Trophoblast cell (in vitro differentiated cells and primary cell): ENCODE results near the gene SLC9A6.
"Not testable (repeated sequence)": the region's sequence is repeated elsewhere in the genome, so short reads cannot be mapped to it uniquely, and the experiment has no call there.

ENCODE experiments used
- DNase-seq, 2 donors: peaks; one replicate each; pipeline ENCODE4 v3.0.0-alpha.2; 2016
- H2AFZ ChIP-seq: 2 replicates; pipeline ENCODE4 v1.6.1; 2013; ENCODE audit warnings: low read length, moderate library complexity, mild to moderate bottlenecking; ENCODE audit not compliant: insufficient read depth, poor library complexity
- H2AK5ac ChIP-seq: 2 replicates; pipeline ENCODE4 v1.6.1; 2013; ENCODE audit warnings: mild to moderate bottlenecking, low read length
- H2BK120ac ChIP-seq: 2 replicates; pipeline ENCODE4 v1.6.1; 2013; ENCODE audit warnings: low read length, mild to moderate bottlenecking, moderate library complexity; ENCODE audit not compliant: insufficient read depth, poor library complexity
- H2BK12ac ChIP-seq: 2 replicates; pipeline ENCODE4 v1.6.1; 2013; ENCODE audit warnings: mild to moderate bottlenecking, low read length, moderate library complexity
- H2BK5ac ChIP-seq: 2 replicates; pipeline ENCODE4 v1.6.1; 2013; ENCODE audit warnings: low read length, low read depth, moderate library complexity, mild to moderate bottlenecking; ENCODE audit not compliant: poor library complexity
- H3K14ac ChIP-seq: 2 replicates; pipeline ENCODE4 v1.6.1; 2013; ENCODE audit warnings: mild to moderate bottlenecking, low read length
- H3K18ac ChIP-seq: 2 replicates; pipeline ENCODE4 v1.6.1; 2013; ENCODE audit warnings: mild to moderate bottlenecking, low read length
- H3K23ac ChIP-seq: 2 replicates; pipeline ENCODE4 v1.6.1; 2013; ENCODE audit warnings: low read length
- H3K27ac ChIP-seq: 2 replicates; pipeline ENCODE4 v1.5.1; 2013; ENCODE audit warnings: low read depth, mild to moderate bottlenecking, inconsistent platforms, low read length, moderate library complexity
- H3K27me3 ChIP-seq: 2 replicates; pipeline ENCODE4 v1.6.1; 2013; ENCODE audit warnings: inconsistent platforms, mild to moderate bottlenecking, low read length, moderate library complexity; ENCODE audit not compliant: insufficient read depth
- H3K36me3 ChIP-seq, 2 experiments: 1 replicate in 1 of 2; 2 replicates in 1 of 2; pipeline ENCODE4 v1.6.1; 2013; ENCODE audit warnings: low read length in 2 of 2, mild to moderate bottlenecking in 2 of 2, moderate library complexity in 1 of 2; ENCODE audit not compliant: insufficient read depth in 2 of 2, control insufficient read depth in 1 of 2
- H3K4ac ChIP-seq: 2 replicates; pipeline ENCODE4 v1.6.1; 2013; ENCODE audit warnings: low read depth, mild to moderate bottlenecking, low read length, moderate library complexity
- H3K4me1 ChIP-seq, 2 experiments: 1 replicate in 1 of 2; 2 replicates in 1 of 2; pipeline ENCODE4 v1.6.1; 2013; ENCODE audit warnings: low read length in 2 of 2, mild to moderate bottlenecking in 2 of 2, moderate library complexity in 1 of 2; ENCODE audit not compliant: insufficient read depth in 2 of 2, control insufficient read depth in 1 of 2
- H3K4me2 ChIP-seq: 2 replicates; pipeline ENCODE4 v1.6.1; 2013; ENCODE audit warnings: inconsistent platforms, mild to moderate bottlenecking, low read length, moderate library complexity
- H3K4me3 ChIP-seq: 2 replicates; pipeline ENCODE4 v1.5.1; 2013; ENCODE audit warnings: mild to moderate bottlenecking, low read depth, low read length, inconsistent platforms
- H3K79me1 ChIP-seq: one replicate; pipeline ENCODE4 v1.6.1; 2013; ENCODE audit warnings: low read length
- H3K79me2 ChIP-seq: 2 replicates; pipeline ENCODE4 v1.6.1; 2013; ENCODE audit warnings: low read length, mild to moderate bottlenecking; ENCODE audit not compliant: control insufficient read depth, insufficient read depth, poor library complexity
- H3K9ac ChIP-seq: 2 replicates; pipeline ENCODE4 v1.6.1; 2013; ENCODE audit warnings: mild to moderate bottlenecking, low read length
- H3K9me3 ChIP-seq: 2 replicates; pipeline ENCODE4 v1.6.1; 2013; ENCODE audit warnings: low read depth, mild to moderate bottlenecking, control low read depth, inconsistent platforms, low read length; ENCODE audit not compliant: insufficient read depth
- H4K12ac ChIP-seq: 2 replicates; pipeline ENCODE4 v1.6.1; 2013; ENCODE audit warnings: low read depth, mild to moderate bottlenecking, low read length, moderate library complexity
- H4K8ac ChIP-seq: 2 replicates; pipeline ENCODE4 v1.6.1; 2013; ENCODE audit warnings: low read depth, mild to moderate bottlenecking, low read length, moderate library complexity
- H4K91ac ChIP-seq: one replicate; pipeline ENCODE4 v1.6.1; 2013; ENCODE audit warnings: low read depth, mild to moderate bottlenecking, low read length, moderate library complexity
- WGBS: extraction: QIAGEN DNeasy Blood & Tissue Kit; methylation state at CpG from one replicate; pipeline ENCODE4 v1.1.7; 2013; ENCODE audit warnings: missing lambda C conversion rate; ENCODE audit not compliant: insufficient read length, insufficient coverage; ENCODE audit errors: extremely low coverage; 5-methylcytosine and 5-hydroxymethylcytosine counted together

Gene SLC9A6

DNA sequence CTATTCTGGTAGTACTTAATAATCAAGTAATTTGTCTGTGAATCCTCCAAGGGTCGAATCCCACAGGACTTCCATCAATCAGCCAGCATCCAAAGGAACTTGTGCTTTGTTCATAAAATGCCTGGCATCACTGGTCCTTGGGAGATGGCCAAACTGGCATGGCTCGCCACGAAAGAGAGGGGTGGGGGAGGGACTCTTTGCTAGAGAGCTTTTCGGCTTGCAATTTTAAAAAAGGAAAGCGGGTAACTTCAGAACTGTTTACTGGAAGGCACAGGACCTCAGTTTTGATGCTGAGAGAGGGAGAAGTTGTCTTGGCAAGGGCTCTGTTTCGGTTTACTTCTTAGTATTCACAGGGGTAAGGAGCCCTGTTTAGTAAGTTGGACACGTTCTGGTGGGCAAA, 82.7 kb downstream of the SLC9A6 start:
- no peak overlapping the region for H3K27ac ChIP-seq
- H2BK12ac ChIP-seq = no peak overlapping the region
- no peak overlapping the region for H4K12ac ChIP-seq
- no peaks in the 10 kb centered on the region for H3K79me1 ChIP-seq
- DNase-seq = no peak
- H3K9ac ChIP-seq = no peak overlapping the region
- WGBS = no CpG with 5 or more reads among the region's 7 CpGs
- H3K4ac ChIP-seq = no peak overlapping the region
- H2BK120ac ChIP-seq = no peak overlapping the region
- H3K14ac ChIP-seq = no peak overlapping the region
- H4K8ac ChIP-seq = no peak overlapping the region
- no peak overlapping the region for H3K23ac ChIP-seq
- no peak overlapping the region for H3K18ac ChIP-seq
- H3K4me3 ChIP-seq = no peak overlapping the region
- H3K4me2 ChIP-seq = no peak overlapping the region
- no peaks in the 10 kb centered on the region for H3K4me1 ChIP-seq
- H4K91ac ChIP-seq = no peak overlapping the region
- no peak overlapping the region for H2AK5ac ChIP-seq
- no peak overlapping the region for H2BK5ac ChIP-seq
- no peak overlapping the region for H2AFZ ChIP-seq
- H3K36me3 ChIP-seq = no peaks in the 10 kb centered on the region
- H3K27me3 ChIP-seq = no peaks in the 10 kb centered on the region
- H3K9me3 ChIP-seq = no peaks in the 10 kb centered on the region
- no peaks in the 10 kb centered on the region for H3K79me2 ChIP-seq

DNA sequence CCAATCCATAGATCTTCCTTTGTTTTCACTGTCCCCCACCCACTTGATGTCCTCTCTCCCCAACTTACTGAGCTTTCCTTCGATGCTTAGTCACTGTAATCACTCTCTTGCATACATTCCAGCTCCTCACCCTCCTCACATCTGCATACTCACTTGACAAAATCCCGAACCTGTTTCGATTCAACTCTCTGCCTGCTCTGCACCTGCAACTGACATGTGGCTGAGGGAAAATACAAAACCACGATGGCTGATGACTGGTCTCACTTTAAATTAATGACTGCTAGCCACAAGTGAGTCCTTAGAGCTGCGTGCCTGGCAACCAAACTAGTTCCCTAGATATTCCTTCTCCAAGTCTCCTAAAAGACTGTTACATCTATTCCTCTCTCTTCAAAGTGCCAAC, 91.7 kb downstream of the SLC9A6 start:
- H2AK5ac ChIP-seq = no peak overlapping the region
- no peak overlapping the region for H2AFZ ChIP-seq
- H2BK5ac ChIP-seq = no peak overlapping the region
- no peak overlapping the region for H3K4me3 ChIP-seq
- H4K12ac ChIP-seq = no peak overlapping the region
- H2BK12ac ChIP-seq = no peak overlapping the region
- H3K23ac ChIP-seq = no peak overlapping the region
- H3K79me2 ChIP-seq = no peaks in the 10 kb centered on the region
- H3K4me1 ChIP-seq = no peaks in the 10 kb centered on the region
- H3K27ac ChIP-seq = no peak overlapping the region
- H3K9me3 ChIP-seq = no peaks in the 10 kb centered on the region
- no peak overlapping the region for H4K8ac ChIP-seq
- H3K79me1 ChIP-seq = no peaks in the 10 kb centered on the region
- no peaks in the 10 kb centered on the region for H3K27me3 ChIP-seq
- H4K91ac ChIP-seq = no peak overlapping the region
- DNase-seq = no peak
- H3K14ac ChIP-seq = no peak overlapping the region
- H3K4me2 ChIP-seq = no peak overlapping the region
- no peak overlapping the region for H2BK120ac ChIP-seq
- H3K4ac ChIP-seq = no peak overlapping the region
- no peaks in the 10 kb centered on the region for H3K36me3 ChIP-seq
- no CpG with 5 or more reads among the region's 5 CpGs for WGBS
- no peak overlapping the region for H3K18ac ChIP-seq
- no peak overlapping the region for H3K9ac ChIP-seq

DNA sequence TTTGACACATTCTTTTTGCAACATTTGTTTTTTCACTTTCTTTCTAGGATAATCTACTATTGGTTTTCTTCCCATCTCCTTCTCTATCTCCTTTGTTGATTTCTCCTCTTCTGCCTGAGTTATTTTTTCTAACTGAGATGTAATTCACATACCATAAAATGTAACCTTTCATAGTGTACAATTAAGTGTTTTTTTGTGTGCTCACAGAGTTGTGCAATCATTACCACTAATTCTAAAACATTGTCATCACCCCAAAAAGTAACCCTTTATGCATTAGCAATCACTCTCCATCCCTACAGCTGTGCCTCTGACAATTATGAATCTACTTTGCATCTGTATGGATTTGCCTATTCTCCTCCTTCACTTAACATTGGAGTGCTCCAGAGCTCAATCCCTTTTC, 95.5 kb downstream of the SLC9A6 start:
- H3K18ac ChIP-seq = no peak overlapping the region
- H3K27me3 ChIP-seq = no peaks in the 10 kb centered on the region
- H3K23ac ChIP-seq = no peak overlapping the region
- H3K4ac ChIP-seq = no peak overlapping the region
- no peak for DNase-seq
- no peak overlapping the region for H2AFZ ChIP-seq
- H3K9ac ChIP-seq = no peak overlapping the region
- no peaks in the 10 kb centered on the region for H3K79me1 ChIP-seq
- no peak overlapping the region for H4K12ac ChIP-seq
- H2BK120ac ChIP-seq = no peak overlapping the region
- H4K91ac ChIP-seq = no peak overlapping the region
- H3K9me3 ChIP-seq = no peaks in the 10 kb centered on the region
- H3K4me2 ChIP-seq = no peak overlapping the region
- no peak overlapping the region for H3K14ac ChIP-seq
- no peak overlapping the region for H3K4me3 ChIP-seq
- no peaks in the 10 kb centered on the region for H3K79me2 ChIP-seq
- H3K36me3 ChIP-seq = no peaks in the 10 kb centered on the region
- no peak overlapping the region for H3K27ac ChIP-seq
- H3K4me1 ChIP-seq = no peaks in the 10 kb centered on the region
- H2BK5ac ChIP-seq = no peak overlapping the region
- H4K8ac ChIP-seq = no peak overlapping the region
- no peak overlapping the region for H2BK12ac ChIP-seq
- H2AK5ac ChIP-seq = no peak overlapping the region

DNA sequence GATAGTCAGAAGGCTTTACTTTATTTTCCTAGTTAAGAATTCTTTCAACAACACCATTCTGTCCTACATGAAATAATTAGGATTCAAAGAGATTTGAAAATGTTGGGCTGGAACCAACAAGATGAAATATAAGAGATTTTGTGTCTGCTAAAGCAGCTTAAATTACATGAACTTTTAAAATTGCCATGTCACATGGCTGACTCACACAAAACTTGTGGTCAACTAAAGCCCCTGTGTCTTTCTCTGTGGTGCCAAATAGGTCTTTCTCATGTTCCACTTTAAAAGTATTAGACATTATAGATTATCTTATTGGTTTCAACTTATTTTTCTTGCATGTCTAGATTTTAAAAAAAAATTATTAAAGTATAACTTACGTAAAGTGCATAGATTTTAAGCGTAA, 101.3 kb downstream of the SLC9A6 start:
- no CpG with 5 or more reads among the region's 2 CpGs for WGBS

DNA sequence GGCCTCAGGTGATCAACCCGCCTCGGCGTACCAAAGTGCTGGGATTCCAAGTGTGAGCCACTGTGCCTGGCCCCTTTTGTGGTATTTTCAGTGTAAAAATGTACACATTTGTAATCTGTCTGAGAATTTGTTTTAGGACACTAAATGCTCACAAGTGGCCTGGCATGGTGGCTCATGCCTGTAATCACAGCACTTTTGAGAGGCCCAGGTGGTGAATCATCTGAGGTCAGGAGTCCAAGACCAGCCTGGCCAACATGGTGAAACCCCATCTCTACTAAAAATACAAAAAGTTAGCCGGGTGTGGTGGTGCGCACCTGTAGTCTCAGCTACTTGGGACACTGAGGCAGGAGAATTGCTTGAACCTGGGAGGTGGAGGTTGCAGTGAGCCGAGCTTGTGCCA, 106.7 kb downstream of the SLC9A6 start:
- not testable (repeated sequence) for H3K4me3 ChIP-seq, H3K79me1 ChIP-seq, H3K79me2 ChIP-seq

More for the DNA sequence above, 101.3 kb downstream of the SLC9A6 start:
- no peak for DNase-seq
- no peak overlapping the region for H2BK120ac ChIP-seq
- no peaks in the 10 kb centered on the region for H3K79me2 ChIP-seq
- H2BK12ac ChIP-seq = no peak overlapping the region
- no peak overlapping the region for H3K27ac ChIP-seq
- no peak overlapping the region for H3K18ac ChIP-seq
- H2AK5ac ChIP-seq = no peak overlapping the region
- no peak overlapping the region for H3K14ac ChIP-seq
- H4K12ac ChIP-seq = no peak overlapping the region
- no peaks in the 10 kb centered on the region for H3K79me1 ChIP-seq
- H3K9me3 ChIP-seq = no peaks in the 10 kb centered on the region
- no peak overlapping the region for H3K23ac ChIP-seq
- no peak overlapping the region for H3K4ac ChIP-seq
- H2BK5ac ChIP-seq = no peak overlapping the region
- no peaks in the 10 kb centered on the region for H3K27me3 ChIP-seq
- no peak overlapping the region for H4K91ac ChIP-seq
- no peak overlapping the region for H2AFZ ChIP-seq
- no peaks in the 10 kb centered on the region for H3K36me3 ChIP-seq
- no peak overlapping the region for H3K4me2 ChIP-seq
- H3K4me1 ChIP-seq = no peaks in the 10 kb centered on the region
- H4K8ac ChIP-seq = no peak overlapping the region
- no peak overlapping the region for H3K9ac ChIP-seq
- H3K4me3 ChIP-seq = no peak overlapping the region

More for the DNA sequence above, 106.7 kb downstream of the SLC9A6 start:
- not testable (repeated sequence) for H2BK12ac ChIP-seq, H3K4me2 ChIP-seq, H2BK120ac ChIP-seq, H4K12ac ChIP-seq, H3K18ac ChIP-seq, H3K4me1 ChIP-seq, H3K9me3 ChIP-seq, H3K14ac ChIP-seq, H3K27me3 ChIP-seq, H3K9ac ChIP-seq, H3K4ac ChIP-seq, H2AFZ ChIP-seq, H3K27ac ChIP-seq, H2AK5ac ChIP-seq, H4K8ac ChIP-seq, H3K23ac ChIP-seq, H4K91ac ChIP-seq, H3K36me3 ChIP-seq, H2BK5ac ChIP-seq
- no CpG with 5 or more reads among the region's 6 CpGs for WGBS
- peak in 1 of 2 donors; percentile 2 for DNase-seq
